ENCODE results near the gene UGGT1.

UGGT1 gene

GRCh38 chr2:128155970-128156369, 65.0 kb downstream of the UGGT1 start:
- no peak overlapping the region for H2AFZ ChIP-seq (ENCODE audit: low read depth, low read length, severe bottlenecking)
- peaks cover 63% of the 10 kb centered on the region for H3K36me3 ChIP-seq (ENCODE audit: low read length)
- H3K9me2 ChIP-seq (replicated peaks; ENCODE audit: insufficient read depth, low read length), result no peaks in the 10 kb centered on the region
- no peaks in the 10 kb centered on the region for H3K27me3 ChIP-seq (ENCODE audit: low read length)
- no peaks in the 10 kb centered on the region for H4K20me1 ChIP-seq (ENCODE audit: low read depth, low read length)
- H3F3A ChIP-seq (ENCODE audit: insufficient read depth), result peaks cover 67% of the 10 kb centered on the region
- H3K4me3 ChIP-seq (ENCODE audit: insufficient read depth, low read length, poor library complexity, severe bottlenecking), result peak overlapping the region; percentile 24
- peaks cover 19% of the 10 kb centered on the region for H3K79me2 ChIP-seq (ENCODE audit: insufficient read depth, low read length)
- H3K9ac ChIP-seq (ENCODE audit: low read length), result peak overlapping the region; percentile 26
- no peaks in the 10 kb centered on the region for H3K9me3 ChIP-seq (ENCODE audit: insufficient read depth, low read length)
- H3K27ac ChIP-seq (ENCODE audit: low read depth, low read length), result peak overlapping the region; percentile 90
- H3K4me2 ChIP-seq (ENCODE audit: low read depth, low read length, poor library complexity, severe bottlenecking), result peak overlapping the region; percentile 84
- TF ChIP-seq CTCF (IDR thresholded peaks at IDR 0.05; ENCODE audit: insufficient read depth, low read length, poor library complexity, severe bottlenecking) (no peak), EZH2phosphoT487 (conservative IDR thresholded peaks at IDR 0.05; ENCODE audit: low read length) (no peak)

- Histone ChIP-seq H3F3A (ENCODE audit: insufficient read depth) (peaks cover 60% of the 10 kb centered on the region), H3K27me3 (ENCODE audit: low read length) (no peaks in the 10 kb centered on the region), H4K20me1 (ENCODE audit: low read depth, low read length) (no peaks in the 10 kb centered on the region), H3K9me3 (ENCODE audit: insufficient read depth, low read length) (no peaks in the 10 kb centered on the region), H3K9me2 (replicated peaks; ENCODE audit: insufficient read depth, low read length) (no peaks in the 10 kb centered on the region), H3K36me3 (ENCODE audit: low read length) (peaks cover 65% of the 10 kb centered on the region), H3K4me2 (ENCODE audit: low read depth, low read length, poor library complexity, severe bottlenecking) (peak overlapping the region; percentile 30), H3K79me2 (ENCODE audit: insufficient read depth, low read length) (peaks cover 12% of the 10 kb centered on the region), H3K4me3 (ENCODE audit: insufficient read depth, low read length, poor library complexity, severe bottlenecking) (no peak overlapping the region), H3K27ac (ENCODE audit: low read depth, low read length) (peak overlapping the region; percentile 90), H3K9ac (ENCODE audit: low read length) (peak overlapping the region; percentile 26; the same call in 1 of the 2 replicates), H2AFZ (ENCODE audit: low read depth, low read length, severe bottlenecking) (no peak overlapping the region)
- no peak for TF ChIP-seq CTCF (IDR thresholded peaks at IDR 0.05; ENCODE audit: insufficient read depth, low read length, poor library complexity, severe bottlenecking)
- no peak for TF ChIP-seq EZH2phosphoT487 (conservative IDR thresholded peaks at IDR 0.05; ENCODE audit: low read length)
Observed at GRCh38 chr2:128156812-128157211, 65.8 kb downstream of the UGGT1 start.

GRCh38 chr2:128157644-128158043, 66.6 kb downstream of the UGGT1 start:
- Histone ChIP-seq H3K4me3 (ENCODE audit: insufficient read depth, low read length, poor library complexity, severe bottlenecking) (no peak overlapping the region), H3K79me2 (ENCODE audit: insufficient read depth, low read length) (peaks cover 14% of the 10 kb centered on the region), H3K27me3 (ENCODE audit: low read length) (no peaks in the 10 kb centered on the region), H3K9ac (ENCODE audit: low read length) (no peak overlapping the region), H3K9me3 (ENCODE audit: insufficient read depth, low read length) (no peaks in the 10 kb centered on the region), H2AFZ (ENCODE audit: low read depth, low read length, severe bottlenecking) (no peak overlapping the region), H4K20me1 (ENCODE audit: low read depth, low read length) (no peaks in the 10 kb centered on the region), H3K27ac (ENCODE audit: low read depth, low read length) (peak overlapping the region; percentile 90), H3K4me2 (ENCODE audit: low read depth, low read length, poor library complexity, severe bottlenecking) (peak overlapping the region; percentile 30), H3K9me2 (replicated peaks; ENCODE audit: insufficient read depth, low read length) (no peaks in the 10 kb centered on the region), H3K36me3 (ENCODE audit: low read length) (peaks cover 71% of the 10 kb centered on the region), H3F3A (ENCODE audit: insufficient read depth) (peaks cover 53% of the 10 kb centered on the region)
- TF ChIP-seq EZH2phosphoT487 (conservative IDR thresholded peaks at IDR 0.05; ENCODE audit: low read length) (no peak), CTCF (IDR thresholded peaks at IDR 0.05; ENCODE audit: insufficient read depth, low read length, poor library complexity, severe bottlenecking) (no peak)

All from SU-DHL-6 (cell line).